Stimulated activated CD4-positive, alpha-beta T cell treated with anti-CD3 and anti-CD28 coated beads, Interleukin-15, amount 100 ng/mL, for 48 hours (primary cell): ENCODE data around the gene DNAH10.
A peak's percentile ranks its signal among the peaks of the same experiment; 100 is the strongest.

Source experiments
- DNase-seq, 2 donors: peaks; one replicate each; pipeline ENCODE4 v3.0.0-alpha.2; 2020; ENCODE audit warnings: low read depth in 2 of 2

Gene DNAH10

DNA sequence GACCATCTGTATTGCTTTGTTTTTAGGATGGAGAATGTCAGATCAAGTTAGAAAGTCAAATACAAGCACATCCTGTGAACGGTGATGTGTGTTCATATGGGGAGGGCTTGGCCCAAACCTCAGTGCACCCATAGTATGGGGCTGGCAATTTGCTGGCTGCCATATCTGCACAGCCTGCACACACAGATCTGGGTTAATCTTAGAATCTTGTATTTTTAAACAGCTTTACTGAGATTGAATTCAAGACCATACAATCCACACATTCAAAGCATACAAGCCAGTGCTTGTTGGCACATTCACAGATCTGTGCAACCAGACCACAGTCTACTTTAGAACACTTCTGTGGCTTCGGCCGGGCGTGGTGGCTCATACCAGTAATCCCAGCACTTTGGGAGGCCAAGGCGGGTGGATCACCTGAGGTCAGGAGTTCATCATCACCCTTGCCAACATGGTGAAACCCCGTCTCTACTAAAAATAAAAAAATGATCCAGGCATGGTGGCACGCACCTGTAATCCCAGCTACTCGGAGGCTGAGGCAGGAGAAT, 120.1 kb downstream of the DNAH10 start:
- no peak for DNase-seq

DNA sequence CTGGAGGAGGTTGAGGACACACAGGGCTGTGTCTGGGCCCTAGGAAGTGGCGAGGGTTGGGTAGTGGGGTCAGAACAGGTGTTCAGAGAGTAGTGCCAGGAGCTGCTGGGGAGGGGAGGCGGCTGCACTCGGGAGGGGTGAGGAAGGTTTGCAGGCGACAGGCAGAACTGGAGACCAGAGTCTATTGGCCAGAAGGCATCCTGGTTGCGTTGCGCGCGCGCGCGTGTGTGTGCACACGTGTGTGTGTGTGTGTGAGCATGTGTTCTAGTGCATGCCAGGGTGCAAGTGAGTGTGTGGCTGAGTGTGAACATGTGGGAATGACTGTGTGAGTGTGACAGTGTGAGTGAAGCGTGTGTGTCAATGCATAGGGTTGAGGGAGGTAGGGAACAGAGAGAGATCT, 124.2 kb downstream of the DNAH10 start:
- DNase-seq = no peak

DNA sequence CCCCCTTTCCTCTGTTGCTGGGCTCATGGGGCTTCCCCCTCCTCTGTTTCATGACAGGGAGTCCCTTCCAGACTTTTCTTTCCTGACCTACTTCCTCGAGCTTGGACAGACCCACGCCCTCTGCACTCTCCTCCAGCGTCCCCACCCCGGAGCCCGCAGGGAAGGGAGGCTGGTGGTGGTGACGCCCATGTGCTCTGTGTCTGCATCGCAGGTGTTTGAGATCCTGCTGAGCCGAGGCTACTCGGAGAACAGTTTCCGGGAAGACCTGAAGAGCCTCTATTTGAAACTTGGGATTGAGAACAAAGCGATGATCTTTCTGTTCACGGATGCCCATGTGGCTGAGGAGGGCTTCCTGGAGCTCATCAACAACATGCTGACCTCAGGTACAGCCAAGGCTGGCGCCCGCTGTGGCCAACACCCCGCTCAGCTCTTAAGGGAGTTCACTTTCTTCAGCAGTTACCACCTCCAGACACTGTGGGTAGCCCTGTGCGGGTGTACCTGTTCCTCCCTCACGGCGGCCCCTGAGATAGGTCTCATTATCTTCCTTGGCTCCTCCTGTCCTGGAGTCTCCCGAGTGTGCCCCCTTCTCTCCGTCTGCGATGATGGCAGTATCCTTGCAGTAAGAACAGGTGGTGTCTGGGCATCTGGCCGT, 125.0 kb downstream of the DNAH10 start:
- no peak for DNase-seq

DNA sequence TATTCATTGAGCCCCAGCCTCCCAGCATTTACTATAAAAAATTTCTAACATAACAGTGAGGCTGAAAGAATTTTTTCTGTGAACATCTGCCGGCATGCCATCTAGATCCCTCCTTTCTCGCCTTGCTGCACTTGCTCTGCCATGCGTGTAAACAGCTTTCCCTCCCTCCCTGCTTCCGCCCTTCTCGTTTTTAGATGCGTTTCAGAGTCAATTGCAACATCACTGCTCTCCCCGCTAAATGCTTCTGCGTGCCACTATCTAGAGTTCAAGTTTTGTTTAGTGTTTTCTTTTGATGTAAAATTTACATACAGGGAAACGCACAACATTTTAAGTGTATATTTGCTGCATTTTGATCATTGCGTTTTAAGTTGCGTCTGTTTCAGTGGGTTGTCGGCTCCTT, 126.9 kb downstream of the DNAH10 start:
- no peak for DNase-seq

DNA sequence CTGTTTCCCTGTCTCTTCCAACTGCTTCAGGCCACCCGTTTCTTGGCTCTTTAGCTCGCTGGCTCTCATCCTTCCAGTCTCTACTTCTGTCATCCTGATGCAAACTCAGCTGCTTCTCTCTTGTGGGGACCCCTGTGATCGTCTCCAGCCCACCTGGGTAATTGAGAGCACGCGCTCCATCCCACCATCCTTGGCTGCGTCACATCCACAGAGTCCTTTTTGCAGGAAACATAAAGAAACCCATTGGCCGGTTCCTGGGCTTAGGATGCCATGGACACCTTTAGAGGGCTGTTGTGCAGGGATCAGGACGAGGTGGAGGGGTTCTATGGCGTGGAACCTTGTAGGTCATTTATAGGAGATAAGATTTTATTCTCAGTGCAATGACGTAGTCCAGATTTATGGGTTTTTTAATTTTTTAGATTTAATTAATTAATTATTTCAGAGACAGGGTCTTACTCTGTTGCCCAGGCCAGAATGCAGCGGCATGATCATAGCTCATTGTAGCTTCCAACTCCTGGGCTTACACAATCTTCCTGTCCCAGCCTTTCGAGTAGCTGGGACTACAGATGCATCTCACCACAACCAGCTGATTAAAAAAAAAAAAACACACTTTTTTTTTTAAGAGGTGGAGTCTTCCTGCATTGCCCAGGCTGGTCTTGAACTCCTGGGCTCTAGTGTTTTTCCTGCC, 127.9 kb downstream of the DNAH10 start:
- DNase-seq = no peak

DNA sequence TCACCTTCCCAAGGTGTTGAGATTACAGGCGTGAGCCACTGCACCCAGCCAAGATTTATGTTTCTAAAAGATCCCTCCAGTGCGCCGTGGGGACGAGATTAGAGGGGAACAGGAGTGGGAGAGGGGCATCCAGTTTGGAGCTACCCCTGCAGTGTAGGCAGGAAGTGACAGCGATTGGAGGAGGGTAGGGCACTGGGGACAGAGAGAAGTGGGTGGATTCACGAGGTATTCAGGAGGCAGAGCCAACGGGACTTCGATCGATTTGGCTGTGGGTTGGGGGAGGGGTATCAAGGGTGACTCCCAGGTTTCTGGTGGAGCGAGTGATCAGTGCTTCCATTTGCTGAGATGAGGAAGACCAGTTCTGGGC, 128.4 kb downstream of the DNAH10 start:
- DNase-seq = no peak

DNA sequence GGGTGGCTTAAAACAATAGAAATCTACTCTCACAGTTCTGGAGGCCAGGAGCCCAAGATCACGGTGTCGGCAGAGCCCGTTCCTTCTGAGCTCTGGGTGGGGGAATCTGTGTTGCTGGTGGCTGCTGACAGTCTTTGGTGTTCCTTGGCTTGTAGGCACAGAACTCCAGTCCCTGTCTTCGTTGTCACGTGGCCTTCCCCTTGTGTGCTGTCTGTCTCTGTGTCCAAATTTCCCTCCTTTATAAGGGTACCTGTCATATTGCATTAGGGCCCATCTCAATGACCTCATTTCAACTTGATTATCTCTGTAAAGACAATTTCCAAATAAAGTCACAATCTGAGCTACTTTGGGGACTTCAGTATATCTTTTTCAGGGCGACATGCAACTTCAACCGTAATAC, 128.9 kb downstream of the DNAH10 start:
- no peak for DNase-seq

DNA sequence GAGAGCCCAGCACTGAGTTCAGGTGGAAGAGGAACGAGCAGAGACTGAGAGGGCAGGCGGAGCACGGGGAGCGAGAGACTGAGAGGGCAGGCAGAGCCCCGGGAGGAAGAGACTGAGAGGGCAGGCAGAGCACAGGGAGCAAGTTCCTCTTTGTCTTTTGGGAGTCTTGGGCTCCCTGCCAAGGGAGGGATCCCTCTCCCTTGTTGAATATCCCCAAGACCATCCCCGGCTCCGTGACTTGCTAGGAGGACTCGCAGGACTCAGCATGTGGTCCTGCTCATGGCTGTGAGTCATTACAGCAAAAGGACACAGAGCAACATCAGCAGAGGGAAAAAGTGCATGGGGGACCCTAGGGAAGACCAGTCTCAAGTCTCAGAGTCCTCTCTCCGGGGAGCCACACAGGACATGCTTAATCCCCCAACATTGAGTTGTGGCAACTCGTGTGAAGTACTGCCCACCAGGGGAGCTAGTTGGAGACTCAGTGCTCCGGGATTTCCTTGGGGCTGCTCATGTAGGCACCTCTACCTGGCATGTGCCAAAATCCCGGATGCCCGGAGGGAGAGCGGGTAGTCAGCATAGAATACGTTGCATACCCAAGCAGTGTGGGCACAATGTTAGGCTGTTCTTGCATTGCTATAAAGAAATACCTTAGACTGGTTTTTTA, 129.5 kb downstream of the DNAH10 start:
- DNase-seq = no peak

DNA sequence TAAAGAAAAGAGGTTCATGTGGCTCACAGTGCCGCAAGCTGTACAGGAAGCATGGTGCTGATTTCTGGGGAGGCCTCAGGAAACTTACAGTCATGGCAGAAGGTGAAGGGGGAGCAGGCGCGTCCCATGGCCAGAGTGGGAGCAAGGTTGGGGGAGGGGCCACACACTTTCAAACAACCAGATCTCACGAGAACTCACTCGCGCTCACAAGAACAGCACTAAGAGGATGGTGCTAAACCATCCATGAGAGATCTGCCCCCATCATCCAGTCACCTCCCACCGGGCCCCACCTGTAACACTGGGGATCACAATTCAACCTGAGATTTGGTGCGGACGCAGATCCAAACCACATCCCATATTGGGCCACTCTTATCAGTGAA, 130.1 kb downstream of the DNAH10 start:
- DNase-seq = no peak

DNA sequence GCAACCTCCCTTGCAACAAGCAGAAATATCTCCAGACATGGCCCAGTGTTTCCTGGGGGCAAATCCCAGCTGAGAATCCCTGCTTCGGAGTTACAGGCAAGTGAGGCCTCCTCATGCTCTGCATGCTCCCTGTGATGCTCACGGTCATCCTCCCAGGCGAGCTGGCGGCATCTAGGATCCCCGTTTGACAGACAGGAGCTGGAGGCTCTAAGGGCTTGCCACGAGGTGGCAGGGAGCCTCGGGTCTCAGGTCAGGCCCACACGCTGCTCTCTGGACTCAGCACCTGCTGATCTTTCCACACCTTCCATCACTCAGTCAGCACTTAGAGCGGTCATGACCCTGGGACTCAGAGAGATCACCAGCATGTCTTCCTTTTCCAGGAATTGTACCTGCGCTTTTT, 130.8 kb downstream of the DNAH10 start:
- no peak for DNase-seq

DNA sequence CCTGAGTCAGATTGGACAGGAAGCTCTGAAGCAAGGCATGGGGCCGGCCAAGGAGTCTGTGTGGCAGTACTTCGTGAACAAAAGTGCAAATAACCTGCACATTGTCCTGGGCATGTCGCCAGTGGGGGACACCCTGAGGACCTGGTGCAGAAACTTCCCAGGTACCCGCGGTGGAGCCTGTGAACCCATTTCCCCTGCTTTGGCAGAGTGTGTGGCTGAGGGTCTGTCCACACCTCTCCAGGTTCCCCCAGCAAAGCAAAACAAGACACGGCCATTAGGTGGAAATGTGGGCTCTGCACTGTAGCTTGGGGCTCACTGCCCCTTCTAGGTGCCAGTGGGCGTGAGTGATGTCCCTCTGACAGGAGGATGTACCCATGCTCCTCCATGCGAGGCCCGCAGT, 131.2 kb downstream of the DNAH10 start:
- DNase-seq = no peak

DNA sequence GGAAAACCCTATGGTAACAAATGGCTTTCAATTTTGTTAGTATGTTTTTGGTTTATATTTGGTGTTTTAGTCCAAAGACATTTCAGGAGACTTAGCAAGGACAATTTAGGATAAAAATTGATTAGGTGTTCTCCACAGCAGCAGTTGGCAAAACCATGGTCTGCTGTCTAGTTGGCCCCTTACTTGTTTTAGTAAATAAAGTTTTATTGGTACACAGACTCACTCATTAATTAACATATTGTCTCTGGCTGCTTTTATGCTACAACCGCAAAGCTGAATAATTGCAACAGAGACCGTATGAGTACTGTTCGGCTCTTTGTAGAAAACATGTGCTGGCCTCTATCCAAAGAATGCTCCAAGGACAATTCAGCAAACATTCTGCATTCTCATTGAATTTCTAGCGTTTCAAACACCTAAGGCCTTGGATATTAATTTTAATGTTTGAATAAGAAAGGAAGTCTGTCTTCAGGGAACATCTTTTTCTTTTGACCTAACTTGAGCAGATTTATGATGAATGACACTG, 132.8 kb downstream of the DNAH10 start:
- DNase-seq = no peak

DNA sequence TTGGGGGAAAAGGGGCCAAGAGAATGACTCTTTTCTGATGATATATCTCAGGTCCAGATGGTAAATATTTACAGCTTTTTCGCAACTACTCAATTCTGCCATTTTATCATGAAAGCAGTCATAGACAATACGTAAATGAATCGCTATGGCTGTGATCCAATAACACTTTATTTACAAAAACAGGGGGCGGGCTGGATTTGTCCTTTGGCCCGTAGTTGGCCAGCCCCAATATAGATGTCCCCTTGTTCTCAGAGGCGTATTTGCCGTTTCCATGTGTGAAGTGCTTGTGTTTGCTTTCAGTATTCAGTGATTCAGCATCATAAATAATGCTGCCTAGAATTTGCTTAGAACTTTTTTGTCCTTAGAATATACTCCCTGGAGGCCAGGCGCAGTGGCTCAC, 133.3 kb downstream of the DNAH10 start:
- DNase-seq = no peak

DNA sequence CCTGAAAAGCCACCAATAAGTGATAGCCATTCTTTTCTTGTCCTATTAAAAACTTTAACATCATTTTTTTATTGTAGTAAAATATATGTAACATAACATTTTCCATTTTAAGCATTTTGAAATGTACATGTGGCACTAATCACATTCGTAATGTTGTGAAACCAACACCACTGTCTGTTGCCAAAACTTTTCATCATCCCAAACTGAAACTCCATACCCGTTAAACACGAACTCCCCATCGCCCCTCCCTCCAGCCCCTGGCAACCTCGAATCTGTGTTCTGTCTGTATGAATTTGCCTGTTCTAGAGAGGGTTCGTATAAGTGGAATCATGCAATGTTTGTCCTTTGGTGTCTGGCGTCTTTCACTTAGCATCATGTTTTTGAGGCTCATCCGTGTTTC, 134.7 kb downstream of the DNAH10 start:
- DNase-seq = no peak

DNA sequence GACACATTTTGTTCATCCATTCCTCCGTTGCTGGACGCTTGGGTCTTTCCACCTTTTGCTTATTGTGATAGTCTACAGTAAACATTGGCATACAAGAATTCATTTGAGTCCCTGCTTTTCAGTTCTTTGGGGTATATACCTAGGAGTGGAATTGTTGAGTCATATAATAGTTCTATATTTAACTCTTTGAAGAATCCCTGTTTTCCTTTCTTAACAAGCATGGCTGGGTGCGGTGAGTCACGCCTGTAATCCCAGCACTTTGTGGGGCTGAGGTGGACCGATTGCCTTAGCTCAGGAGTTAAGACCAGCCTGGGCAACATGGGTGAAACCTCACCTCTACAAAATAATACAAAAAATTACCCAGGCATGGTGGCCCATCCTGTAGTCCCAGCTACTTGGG, 135.1 kb downstream of the DNAH10 start:
- DNase-seq = no peak

DNA sequence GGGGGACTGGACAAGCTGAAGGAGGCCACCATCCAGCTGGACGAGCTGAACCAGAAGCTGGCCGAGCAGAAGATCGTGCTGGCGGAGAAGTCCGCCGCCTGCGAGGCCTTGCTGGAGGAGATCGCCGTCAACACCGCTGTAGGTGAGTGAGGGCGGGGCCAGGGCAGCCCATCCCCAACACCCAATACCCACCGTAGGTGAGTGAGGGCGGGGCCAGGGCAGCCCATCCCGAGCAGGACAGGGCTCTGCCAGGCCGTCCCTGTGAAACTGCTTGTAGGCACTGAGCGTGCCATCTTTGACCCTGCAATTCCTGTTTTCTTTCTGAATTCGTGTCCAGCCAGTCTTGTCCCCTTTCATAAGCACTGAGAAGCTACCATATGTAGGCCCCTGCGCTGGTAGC, 136.6 kb downstream of the DNAH10 start:
- DNase-seq = no peak

DNA sequence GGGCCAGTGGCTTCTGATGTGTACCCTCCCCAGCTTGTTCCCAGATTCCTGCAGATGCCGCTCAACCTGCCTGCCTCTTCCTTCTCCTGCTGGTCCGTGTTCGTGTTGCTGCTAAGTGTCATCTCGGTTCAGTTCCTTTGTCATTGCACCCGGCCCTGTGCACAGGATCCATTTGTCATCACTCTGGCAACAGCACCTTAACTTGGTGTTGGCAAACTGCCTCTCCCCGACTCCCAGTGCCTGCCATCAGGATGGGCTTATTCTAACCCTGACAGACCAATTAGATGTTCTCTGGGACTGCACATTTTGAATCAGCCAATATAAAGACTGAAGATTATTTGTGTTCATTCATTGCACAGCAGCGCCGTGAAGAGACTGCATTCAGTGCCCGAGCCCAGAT, 137.3 kb downstream of the DNAH10 start:
- DNase-seq = no peak

DNA sequence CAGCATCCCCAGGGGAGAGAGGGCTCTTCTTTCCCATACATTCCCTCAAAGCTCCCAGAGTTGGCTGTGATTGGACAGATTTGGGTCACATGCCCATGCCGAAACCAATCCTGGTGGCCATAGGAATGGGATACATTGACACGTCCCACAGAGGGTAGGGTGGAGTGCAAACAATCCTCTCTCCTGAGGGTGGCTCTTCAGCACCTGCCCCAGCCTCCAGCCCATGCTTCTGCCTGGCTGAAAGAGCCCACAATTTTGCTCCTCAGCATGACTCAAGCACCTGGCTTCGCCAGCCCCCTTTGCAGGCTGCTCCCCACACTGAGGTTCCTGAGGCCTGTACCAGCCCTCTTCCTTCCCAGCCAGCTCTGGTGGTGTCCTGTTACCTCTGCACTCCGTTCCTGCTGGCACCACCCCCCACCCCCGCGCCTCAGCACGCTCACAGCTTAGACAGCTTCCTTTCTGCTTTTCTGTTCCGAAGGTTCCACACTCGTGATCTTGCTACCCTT, 138.8 kb downstream of the DNAH10 start:
- no peak for DNase-seq

DNA sequence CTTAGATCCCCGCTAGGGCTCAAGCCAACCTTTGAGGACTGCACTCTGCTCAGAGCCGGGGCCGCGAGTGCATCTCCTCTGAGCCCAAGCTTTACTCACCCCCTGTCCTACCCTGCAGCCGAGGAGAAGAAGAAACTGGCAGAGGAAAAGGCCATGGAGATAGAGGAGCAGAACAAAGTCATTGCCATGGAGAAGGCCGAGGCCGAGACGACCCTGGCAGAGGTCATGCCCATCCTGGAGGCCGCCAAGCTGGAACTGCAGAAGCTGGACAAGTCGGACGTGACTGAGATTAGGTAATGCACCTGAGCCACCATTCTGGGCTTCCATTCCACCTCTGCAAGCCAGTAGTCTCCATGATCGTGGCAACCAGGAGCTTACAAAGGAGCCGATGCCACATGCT, 140.7 kb downstream of the DNAH10 start:
- DNase-seq = no peak

DNA sequence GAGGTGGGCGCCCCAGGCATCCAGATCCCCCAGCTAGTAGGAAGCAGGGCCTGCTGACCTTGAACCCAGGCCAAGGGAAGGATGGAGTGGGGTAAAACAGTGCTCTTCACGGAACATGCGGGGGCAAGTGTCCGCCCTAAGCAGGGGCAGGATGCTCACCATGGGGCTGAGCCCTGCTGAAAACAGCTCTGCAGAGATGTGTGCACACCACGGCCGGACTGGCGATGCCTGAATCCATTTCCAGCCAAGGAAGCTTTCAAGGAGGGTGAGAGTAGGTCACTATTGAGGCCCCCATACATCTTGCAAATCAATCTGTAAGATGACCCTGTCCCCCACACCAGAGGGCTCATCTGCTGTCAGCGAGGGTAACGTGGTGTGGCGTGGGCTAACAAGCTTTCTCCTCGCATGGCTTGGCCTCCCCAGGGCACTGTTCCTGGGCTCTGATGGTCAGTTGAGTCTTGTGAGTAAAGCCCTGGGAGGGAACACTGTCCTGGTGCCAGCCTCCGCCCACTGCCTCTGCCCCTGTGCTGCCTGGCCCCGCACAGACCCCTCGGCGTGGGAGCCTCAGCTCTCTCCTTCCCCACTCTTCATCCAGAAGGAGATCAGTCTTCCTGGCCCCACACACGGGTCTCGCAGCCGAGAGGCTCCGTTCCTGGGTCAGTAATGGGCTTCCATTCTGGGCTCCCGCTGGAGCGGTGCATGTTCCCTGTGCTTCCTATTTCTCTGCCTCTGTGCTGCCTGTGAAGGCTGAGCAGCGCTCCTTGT, 141.4 kb downstream of the DNAH10 start:
- no peak for DNase-seq

DNA sequence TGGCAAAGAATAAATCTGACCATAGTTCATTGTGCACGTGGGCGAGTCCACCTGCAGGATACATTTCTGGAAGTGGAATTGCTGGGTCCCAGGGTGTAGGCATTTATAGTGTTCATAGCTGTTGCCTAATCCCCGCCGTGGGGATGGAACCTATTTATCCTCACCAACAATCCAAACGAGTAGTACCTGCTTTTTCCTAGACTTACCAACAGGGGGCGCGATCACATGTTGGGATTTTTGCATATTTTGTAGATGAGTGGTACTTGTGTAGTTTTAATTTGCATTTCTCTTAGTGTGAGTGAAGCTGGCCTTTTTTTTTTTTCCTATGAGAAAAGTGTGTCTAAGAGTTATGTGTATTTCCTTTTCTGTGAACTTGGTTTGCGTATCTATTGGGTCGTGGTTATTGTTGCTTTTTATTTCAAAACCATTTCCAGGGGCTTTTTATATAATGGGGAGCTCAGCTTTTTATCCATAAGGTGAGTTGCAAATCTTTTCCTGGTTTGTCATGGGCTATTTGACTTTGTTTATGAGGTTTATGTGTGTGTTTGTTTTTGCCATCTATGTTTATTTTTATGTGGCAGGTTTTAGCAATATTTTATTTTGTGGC, 143.3 kb downstream of the DNAH10 start:
- DNase-seq = peak; percentile 20 to 53
